G401 (cell line): ENCODE results near the gene LSG1. TPM values are rescaled to one million over a fixed set of nuclear protein-coding genes. Genes with fewer than 3 reads are reported as not detected.

Experiments
- DNase-seq: peaks from one replicate; pipeline ENCODE4 v3.0.0-alpha.2; 2015; ENCODE audit warnings: low spot score
- in situ Hi-C: cut with HindIII; loops from 2 replicates; pipeline ENCODE4 v1.10.0; 2016; ENCODE audit warnings: low sequenced_read_pairs, mixed read lengths
- total RNA-seq: library from RNA; depleted of rRNA; stranded (reverse); fragments of >200 nt; shearing (Covaris generic); gene quantifications from 2 replicates; pipeline ENCODE4 v1.2.3, GENCODE V29; 2014

The LSG1 gene
- total RNA-seq, 1 experiment from 2014 or later = 38.4 TPM

DNA sequence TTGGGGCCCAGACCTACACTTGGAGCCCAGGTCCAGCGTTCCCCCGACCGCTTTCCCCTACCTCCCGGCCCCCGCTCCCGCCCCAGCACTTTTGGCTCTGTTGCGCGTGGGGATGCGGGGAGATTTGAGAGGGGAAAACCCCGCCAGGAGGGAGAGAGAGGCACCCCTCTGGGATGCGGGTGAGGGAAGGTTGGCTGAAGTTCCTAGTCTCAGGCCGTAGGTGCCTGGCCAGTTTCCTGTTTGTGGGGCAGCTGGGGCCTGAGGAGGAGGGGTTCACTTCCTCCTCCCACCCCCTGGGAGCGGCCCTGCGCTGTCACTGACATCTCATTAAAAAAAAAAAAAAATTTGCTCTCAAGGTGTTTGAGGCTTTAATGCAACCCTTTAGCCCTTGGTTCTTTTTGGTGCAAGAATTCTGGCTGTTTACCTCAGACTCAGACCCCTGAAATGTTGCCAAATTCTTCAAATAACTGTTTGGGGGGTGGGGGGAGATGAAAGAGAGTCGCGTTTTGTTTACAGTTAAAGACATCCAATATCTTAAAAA, 16.3 kb upstream of the LSG1 start:
- DNase-seq = no peak
- in situ Hi-C loops = loop anchor here (10.0 kb wide), 1 partner anchor 557 kb away; no protein-coding TSS in a partner anchor

DNA sequence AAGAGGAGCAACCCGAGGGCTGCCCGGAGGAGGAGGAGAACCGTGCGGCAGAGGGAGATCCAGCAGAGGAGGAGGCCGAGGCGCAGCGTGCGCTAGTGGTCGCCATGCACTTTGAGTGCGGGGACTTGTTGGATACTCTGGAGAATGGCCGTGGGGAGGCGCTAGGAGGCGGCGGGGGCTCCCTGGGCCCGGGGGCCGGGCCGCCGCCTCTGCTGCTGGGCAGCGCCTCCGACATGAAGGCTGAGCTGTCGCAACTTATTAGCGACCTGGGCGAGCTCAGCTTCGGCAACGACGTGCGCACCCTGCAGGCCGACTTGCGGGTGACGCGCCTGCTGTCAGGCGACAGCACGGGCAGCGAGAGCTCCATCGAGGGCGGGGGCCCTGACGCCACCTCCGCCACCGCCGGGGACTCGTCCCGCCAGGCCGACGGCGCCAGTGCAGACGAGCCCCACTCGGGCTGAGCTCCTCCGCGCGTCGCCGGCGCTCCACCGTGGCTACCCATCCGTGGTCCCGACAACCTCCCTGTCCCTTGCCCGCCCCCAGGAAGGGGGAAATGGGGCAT, 15.7 kb upstream of the LSG1 start:
- DNase-seq = peak; percentile 39
- in situ Hi-C loops = loop anchor here (10.0 kb wide), 1 partner anchor 557 kb away; no protein-coding TSS in a partner anchor

DNA sequence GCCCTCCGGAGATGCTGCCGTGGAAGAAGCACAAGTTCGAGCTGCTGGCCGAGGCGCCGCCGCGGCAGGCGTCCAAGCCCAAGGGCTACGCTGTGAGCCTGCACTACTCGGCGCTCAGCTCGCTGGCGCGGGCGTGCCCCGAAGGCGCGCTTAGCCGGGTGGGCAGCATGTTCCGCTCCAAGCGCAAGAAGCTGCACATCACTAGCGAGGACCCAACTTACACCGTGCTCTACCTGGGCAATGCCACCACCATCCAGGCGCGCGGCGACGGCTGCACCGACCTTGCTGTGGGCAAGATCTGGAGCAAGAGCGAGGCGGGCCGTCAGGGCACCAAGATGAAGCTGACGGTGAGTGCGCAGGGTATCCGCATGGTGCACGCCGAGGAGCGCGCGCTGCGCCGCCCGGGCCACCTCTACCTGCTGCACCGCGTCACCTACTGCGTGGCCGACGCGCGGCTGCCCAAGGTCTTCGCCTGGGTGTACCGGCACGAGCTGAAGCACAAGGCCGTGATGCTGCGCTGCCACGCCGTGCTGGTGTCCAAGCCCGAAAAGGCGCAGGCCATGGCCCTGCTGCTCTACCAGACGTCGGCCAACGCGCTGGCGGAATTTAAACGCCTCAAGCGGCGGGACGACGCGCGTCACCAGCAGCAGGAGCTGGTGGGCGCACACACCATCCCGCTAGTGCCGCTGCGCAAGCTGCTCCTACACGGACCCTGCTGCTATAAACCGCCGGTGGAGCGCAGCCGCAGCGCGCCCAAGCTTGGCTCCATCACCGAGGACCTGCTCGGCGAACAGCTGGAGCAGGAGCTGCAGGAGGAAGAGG, 15.0 kb upstream of the LSG1 start:
- in situ Hi-C loops = loop anchor here (10.0 kb wide), 1 partner anchor 558 kb away; no protein-coding TSS in a partner anchor
- peak; percentile 39 for DNase-seq

DNA sequence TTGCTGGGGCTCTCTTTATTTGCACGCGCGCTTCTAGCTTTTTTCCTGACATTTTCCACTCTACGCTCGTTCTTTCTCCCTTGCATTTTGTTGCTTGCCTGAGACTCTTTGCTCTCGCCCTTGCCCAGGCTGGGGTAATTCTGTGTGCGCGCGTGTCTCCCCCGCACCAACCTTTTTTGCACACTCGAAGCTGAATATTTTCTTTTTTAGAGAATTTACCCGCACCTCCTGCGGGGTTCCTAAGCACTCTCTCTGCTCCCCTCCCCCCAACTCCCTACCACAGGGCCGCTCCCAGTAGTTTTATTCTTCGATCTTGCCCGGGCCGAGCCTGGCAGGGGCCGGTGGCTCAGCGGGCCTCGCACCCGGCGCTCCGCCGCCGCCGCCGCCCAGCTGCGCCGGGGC, 14.4 kb upstream of the LSG1 start:
- in situ Hi-C loops = loop anchor here (10.0 kb wide), 1 partner anchor 558 kb away; no protein-coding TSS in a partner anchor
- DNase-seq = peak; percentile 42

DNA sequence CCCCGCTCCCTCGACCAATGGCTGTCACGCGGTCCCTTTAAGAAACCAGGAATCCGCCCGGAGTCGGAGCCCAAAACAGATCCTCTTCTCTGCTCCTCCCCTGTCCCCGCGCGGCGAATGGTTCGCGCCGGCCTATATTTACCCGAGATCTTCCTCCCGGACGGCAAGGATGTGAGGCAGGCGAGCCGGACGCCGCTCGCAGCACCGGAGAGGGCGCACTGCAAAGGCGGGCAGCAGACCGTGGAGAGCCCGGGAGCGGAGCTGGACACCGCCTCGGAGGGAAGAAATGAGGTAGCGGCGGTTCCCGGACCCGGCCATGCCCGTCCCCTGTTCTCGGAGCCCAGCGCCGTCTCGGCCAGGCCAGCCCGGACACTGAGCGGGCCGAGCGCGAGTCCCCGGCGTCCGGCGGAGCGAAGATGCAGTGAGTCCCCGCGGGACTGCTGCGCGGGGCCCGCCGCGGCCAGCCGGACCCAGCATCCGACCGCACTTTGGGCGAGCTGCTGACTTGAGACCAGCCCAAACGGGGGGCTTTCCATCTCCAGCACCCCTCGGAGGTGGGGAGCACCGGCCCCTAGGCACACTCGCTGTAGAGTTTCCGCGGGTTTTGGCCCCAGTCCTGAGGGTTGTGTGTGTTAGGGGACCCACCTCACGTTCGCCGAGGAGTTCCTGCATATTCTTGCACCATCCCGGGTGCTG, 13.9 kb upstream of the LSG1 start, which contains the start of gene FAM43A:
Gene FAM43A, plus strand, starts transcription at position 166 of the 696 bp plus-strand sequence. CDS start 944 bp downstream, outside the sequence.
- in situ Hi-C loops = loop anchor here (10.0 kb wide), 1 partner anchor 559 kb away; no protein-coding TSS in a partner anchor
- DNase-seq = peak; percentile 98

DNA sequence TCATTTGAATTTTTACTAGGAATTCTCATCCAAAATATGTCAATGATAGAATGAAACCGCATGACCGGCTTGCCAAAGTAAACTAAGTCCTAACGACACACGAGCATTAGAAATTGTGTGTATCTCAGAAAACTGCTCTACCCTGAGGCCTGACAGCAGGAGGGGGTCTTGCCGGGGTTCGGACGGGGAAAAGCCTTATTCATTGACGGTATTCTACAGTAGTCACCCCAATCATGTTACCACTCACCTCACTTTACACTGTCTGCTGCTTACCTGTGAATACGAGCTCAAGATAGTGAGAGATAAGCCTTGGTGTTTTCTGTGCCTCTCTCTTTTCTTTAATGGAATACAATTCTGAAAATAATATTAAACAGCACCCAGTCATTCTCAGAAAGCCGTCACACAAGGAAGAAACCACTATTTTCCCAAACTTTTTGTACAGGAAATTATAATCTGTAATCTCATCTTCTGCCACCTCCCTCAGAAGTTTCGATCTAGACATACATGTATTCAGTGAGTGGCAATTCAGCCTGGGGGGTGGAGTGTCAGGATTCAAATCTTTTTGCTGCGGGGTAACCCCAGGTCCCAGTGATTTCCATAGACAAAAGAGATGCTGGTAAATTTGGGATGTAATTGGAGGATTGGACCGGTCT, 13.2 kb upstream of the LSG1 start:
- in situ Hi-C loops = loop anchor here (10.0 kb wide), 1 partner anchor 560 kb away; no protein-coding TSS in a partner anchor
- DNase-seq = no peak

DNA sequence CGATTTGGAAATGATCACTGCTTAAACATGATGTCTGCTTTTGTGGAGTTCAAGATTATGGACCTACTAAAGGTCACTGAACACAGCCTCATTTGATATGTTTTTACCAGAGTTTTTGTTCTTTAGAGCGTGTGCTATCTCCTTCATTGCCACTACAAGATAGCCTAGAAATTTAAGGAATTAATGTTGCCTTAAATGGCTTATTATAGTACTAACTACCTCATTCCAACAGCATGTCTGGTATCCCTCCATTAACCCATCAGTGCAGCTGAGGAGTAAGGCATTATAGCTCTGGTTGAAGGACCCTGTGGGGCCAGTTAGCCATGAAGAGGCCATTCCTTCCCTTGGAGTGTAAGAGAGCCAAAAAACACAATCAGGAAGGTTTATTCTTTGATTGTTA, 11.4 kb upstream of the LSG1 start:
- DNase-seq = no peak
- in situ Hi-C loops = loop anchor here (10.0 kb wide), 1 partner anchor 561 kb away; no protein-coding TSS in a partner anchor

DNA sequence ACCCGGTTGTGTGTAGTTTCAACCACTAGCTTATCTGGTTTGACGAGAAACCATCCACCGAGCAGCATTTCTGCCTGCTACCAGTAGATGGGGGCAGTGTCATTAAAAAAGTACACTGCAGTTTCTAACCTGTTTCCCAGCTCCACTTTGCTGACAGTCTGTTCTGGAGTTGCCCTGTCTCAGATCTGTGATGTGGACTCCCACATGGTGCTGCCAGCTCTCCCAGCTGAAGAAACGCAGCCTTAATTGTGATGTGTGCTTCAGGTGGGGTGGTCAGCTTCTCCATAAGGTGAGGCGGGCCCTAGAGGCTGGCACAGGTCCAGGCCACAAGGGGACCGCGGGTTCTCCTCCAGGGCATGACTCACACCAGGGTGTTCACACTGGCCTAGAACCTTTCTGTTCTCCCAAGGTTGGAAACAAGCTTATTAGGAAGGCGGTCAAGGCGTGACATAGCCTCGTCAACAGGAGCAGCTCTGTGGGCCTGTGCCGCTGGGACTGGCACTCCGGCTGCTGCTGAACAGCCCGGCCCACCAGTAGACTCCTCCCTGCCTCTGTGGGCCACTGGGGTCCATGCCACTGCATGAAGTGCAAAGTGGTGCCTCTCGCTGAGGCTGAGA, 10.8 kb upstream of the LSG1 start:
- peak; percentile 90 for DNase-seq
- in situ Hi-C loops = loop anchor here (10.0 kb wide), 1 partner anchor 562 kb away; no protein-coding TSS in a partner anchor

DNA sequence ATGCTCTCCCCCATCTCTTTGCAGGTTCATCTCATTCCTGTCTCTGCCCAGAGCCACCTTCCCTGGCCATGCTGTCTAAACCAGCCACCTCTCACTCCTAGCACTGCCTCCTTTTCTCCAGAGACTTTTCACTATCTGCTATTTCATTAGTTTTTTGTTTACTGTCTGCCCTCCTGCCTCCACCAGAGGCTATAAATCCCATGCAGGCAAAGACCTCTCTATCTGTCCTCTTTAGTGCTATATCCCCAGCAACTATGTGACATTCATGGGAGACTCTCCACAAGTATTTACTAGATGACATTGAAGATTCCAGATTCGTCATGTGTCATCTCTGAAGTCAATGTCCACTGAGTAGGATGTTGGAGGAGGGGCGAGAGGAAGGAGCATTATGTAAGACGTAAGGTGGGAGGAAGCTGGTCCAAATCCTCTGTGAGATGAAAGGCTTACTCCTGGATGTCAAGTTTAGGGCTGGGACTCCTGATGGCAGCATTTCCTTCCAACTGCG, 10.2 kb upstream of the LSG1 start:
- in situ Hi-C loops = loop anchor here (10.0 kb wide), 1 partner anchor 563 kb away; no protein-coding TSS in a partner anchor
- no peak for DNase-seq

DNA sequence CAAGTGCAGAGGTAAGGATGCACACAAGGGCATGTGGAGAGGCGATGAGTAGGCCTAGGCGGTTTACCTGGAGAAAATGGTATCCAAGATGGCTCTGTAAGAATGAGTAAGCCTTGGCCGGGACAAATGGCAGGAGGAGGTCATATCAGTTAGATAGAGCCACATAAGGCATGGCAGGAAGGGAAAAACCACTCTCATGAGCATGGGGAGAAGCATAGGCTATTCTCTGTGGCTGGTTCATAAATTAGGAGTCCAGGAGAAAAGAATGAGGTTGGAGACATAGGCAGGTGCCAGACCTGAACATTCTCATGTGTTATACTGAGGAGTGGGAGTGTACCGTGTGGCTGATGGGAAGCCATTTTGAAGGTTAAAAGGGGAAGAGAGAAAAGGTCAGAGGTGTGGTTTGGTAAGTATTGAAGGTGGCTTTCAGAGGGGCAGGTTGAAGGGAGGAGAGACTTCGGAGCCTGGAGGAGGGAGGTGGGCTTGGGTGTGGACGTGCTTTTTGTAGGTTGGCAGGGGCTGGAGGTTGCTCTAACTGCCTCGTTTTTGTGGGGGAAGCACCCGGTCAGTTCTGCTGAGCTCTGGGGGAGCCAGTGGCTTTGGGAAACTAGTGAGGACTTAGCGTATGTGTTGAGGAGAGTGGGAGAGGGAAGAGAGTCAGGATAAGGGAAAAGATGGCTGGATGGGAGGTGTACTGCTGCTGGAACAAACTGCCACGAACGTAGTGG, 9.1 kb upstream of the LSG1 start:
- in situ Hi-C loops = loop anchor here (10.0 kb wide), 1 partner anchor 564 kb away; no protein-coding TSS in a partner anchor
- no peak for DNase-seq

DNA sequence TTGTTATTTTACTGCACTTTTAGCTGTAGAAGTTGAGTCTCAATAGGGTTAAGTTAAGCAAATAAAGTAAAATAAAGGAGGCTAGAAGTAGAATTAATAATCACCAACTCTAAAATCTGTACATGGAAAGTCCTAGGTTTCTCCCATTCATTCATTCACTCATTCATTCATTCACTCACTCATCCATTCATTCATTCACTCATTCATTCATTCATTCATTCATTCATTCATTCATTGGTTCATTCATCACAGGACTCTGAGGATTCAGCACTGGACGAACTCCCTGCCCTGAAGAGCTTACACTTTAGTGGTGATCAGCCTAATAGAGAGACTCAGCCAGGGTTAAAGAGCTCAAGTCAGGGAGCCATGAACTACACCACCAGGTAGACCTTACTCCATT, 4.5 kb upstream of the LSG1 start:
- no peak for DNase-seq
- in situ Hi-C loops = no loop called here

DNA sequence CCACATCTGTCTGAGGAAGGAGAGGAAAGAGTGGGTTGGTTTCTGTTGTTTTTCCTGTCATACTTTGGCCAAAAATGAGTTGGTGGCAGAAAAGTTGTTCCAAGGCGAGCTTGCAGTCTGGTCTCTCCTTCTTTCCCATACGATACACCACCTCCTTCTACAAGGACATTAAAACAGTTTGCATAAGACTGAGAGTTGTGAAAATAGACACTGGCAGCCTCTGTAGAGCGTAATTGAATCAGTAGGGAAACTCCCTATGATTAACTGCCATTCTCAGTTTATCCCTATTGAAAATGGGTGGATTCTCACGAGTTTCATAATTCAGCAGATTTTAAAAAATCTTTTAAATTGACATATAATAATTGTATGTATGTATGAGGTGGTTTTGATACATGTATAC, 3.7 kb upstream of the LSG1 start:
- in situ Hi-C loops = no loop called here

DNA sequence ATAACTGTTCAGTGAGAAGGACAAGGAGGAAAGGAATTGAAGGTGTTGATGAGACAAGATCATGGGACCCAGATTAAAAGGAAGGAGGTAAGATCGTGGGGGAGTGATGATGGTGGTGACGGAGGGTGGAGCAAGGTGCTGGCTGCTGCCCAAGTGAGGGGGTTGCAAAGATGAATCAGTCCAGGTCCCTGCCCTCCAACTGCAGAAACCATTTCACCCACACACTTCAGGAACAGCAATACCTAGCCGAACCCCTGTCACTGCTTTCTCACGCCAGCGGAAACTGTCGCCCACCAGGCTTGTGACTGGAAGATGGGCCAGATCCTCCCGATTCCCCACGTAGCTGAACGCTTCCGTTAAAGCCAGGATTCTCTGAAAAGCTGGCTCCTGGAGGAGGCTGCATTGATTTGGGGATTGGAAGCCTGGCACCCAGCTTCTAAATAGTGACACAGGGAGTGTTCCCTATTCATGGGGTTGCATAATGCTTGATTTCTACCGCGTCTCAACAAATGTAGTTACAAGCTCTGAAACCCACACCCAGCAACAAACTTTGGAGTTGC, 3.2 kb upstream of the LSG1 start:
- in situ Hi-C loops = no loop called here
- no peak for DNase-seq

More for the DNA sequence above, 3.7 kb upstream of the LSG1 start:
- no peak for DNase-seq

DNA sequence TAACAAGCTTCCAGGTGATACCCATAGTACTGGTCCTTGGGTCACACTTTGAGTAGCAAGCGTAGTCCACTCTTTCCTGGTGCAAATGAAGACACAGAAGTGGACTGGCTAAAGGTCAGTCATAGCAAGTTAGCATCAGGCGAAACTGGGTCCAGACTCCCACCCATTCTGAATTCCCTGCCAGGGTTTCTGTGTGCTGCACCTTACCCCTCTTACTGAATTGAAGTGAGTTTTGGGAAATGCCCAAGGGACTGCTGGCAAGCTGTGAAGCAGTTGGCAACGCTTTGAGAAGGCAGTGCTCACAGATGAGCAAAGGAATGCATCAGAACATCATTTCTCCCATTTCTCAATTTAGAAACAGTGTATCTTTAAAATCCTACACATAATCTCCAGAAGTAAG, 1.8 kb upstream of the LSG1 start:
- DNase-seq = no peak
- in situ Hi-C loops = no loop called here

DNA sequence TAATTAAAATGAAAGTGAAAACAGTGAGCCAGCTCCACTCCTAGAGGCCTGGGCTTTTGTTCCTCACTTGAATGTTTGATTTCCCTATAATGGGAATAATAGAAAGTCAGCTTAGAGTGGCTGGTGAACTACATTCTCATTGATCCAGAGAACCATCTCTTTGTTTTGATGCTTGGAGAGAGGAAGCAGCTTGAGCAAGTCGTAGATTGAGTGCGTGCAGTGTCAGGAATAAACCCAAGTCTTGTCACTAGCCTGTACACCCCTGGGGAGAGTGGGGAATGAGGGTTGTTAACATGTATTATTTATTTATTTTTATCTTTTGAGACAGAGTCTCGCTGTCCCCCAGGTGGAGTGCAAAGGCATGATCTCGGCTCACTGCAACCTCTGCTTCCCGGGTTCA, 885 bp upstream of the LSG1 start:
- in situ Hi-C loops = no loop called here
- DNase-seq = no peak

DNA sequence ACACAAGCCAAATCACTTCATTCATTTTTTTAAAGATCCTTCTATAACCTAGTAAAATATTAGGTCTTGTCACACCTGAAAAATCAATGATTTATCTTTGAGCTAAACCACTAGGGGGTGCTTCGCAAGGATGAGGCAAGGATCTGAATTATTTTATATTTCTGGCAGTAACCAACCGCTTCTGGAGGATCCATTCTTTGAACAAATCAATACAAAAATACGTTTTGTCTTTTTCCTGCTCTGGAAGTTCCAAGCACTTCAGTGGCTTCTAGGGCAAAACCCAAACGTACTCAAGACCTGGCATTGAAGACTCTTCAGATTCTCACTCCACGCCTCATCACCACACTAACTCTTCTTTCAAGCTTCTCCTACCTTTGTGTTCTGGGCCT, 486 bp downstream of the LSG1 start:
- in situ Hi-C loops = no loop called here
- peak; percentile 49 for DNase-seq

DNA sequence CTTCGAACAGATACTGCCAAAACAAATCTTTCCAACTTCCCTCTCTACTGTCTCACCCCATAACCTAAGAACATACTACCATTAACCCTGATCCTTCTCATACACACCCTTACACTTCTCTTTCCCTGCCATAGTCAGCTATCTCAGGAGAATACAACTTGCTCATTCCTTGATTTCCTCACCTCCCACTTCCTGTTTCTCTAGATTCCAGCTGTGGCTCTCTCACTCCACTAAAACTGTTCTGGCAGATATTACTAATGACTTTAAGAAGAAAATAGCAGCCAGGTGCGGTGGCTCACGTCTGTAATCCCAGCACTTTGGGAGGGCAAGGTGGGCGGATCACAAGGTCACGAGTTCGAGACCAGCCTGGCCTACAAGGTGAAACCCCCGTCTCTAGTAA, 4.6 kb downstream of the LSG1 start:
- in situ Hi-C loops = no loop called here
- DNase-seq = no peak
